Transverse colon (tissue), 4 donors: Measurements from ENCODE around the gene TTC38. TPM values are rescaled to one million over a fixed set of nuclear protein-coding genes. Genes with fewer than 3 reads are reported as not detected.

Source experiments
- DNase-seq: peaks from one replicate; pipeline ENCODE4 v3.0.0-alpha.2; 2019
- H3K27ac ChIP-seq, 4 donors: fragments of 200-600 bp; sonication (generic); 2 replicates each; pipeline ENCODE4 v1.5.1; 2016 to 2018; ENCODE audit warnings: inconsistent platforms in 4 of 4
- H3K27me3 ChIP-seq: fragments of 200-600 bp; sonication (generic); 2 replicates; pipeline ENCODE4 v1.5.1; 2017; ENCODE audit warnings: inconsistent platforms
- H3K36me3 ChIP-seq, 4 donors: fragments of 200-600 bp; sonication (generic); 2 replicates each; pipeline ENCODE4 v1.5.1; 2017 to 2019; ENCODE audit warnings: inconsistent platforms in 4 of 4
- H3K4me1 ChIP-seq, 4 donors: fragments of 200-600 bp; sonication (generic); 2 replicates each; pipeline ENCODE4 v1.5.1; 2017 to 2020; ENCODE audit warnings: inconsistent platforms in 4 of 4
- H3K4me3 ChIP-seq, 4 donors: fragments of 200-600 bp; sonication (generic); 1 replicate in 1 of 4; 2 replicates in 3 of 4; pipeline versions ENCODE4 v1.5.1 to v1.6.1; 2017 to 2019; ENCODE audit warnings: inconsistent platforms in 4 of 4
- H3K9me3 ChIP-seq, 2 donors: fragments of 200-600 bp; sonication (generic); 2 replicates each; pipeline ENCODE4 v1.5.1; 2017 to 2019; ENCODE audit warnings: inconsistent platforms in 2 of 2
- CTCF ChIP-seq, 5 experiments: fragments of 200-600 bp in 3 of 5; fragments of 450-650 bp in 2 of 5; sonication (generic) in 3 of 5; IDR thresholded peaks; 1 replicate in 2 of 5; 2 replicates in 3 of 5; pipeline ENCODE4 v1.5.1; 2016 to 2017; ENCODE audit warnings: antibody characterized with exemption in 5 of 5, inconsistent platforms in 3 of 5, mild to moderate bottlenecking in 2 of 5, moderate library complexity in 1 of 5
- EP300 ChIP-seq: sonication (generic); formaldehyde crosslinking; IDR thresholded peaks from one replicate; pipeline ENCODE4 v1.6.1; 2017; ENCODE audit warnings: antibody characterized with exemption, low read depth
- POLR2A ChIP-seq: fragments of 450-650 bp; IDR thresholded peaks from one replicate; pipeline ENCODE4 v1.6.1; 2016; ENCODE audit warnings: antibody characterized with exemption, mild to moderate bottlenecking, moderate library complexity
- POLR2AphosphoS5 ChIP-seq, 3 donors: sonication (generic); formaldehyde crosslinking; IDR thresholded peaks; one replicate each; pipeline ENCODE4 v1.6.1; 2016; ENCODE audit warnings: antibody characterized with exemption in 3 of 3
- WGBS, 2 donors: methylation state at CpG; one replicate each; pipeline ENCODE4 v1.1.5; 2018; ENCODE audit warnings: low coverage in 1 of 2; 5-methylcytosine and 5-hydroxymethylcytosine counted together
- in situ Hi-C, 4 donors: fragments of 200-750 bp; cut with MboI; loops; one replicate each; pipeline versions ENCODE4 v1.15.0 to v1.15.1; 2017; ENCODE audit warnings: low sequenced_read_pairs in 3 of 4, low pct_ligation_motif_present in 1 of 4, low pct_unique_long_range_greater_than_20kb in 1 of 4
- intact Hi-C: fragments of 100-400 bp; cut with DNase I; formaldehyde crosslinking; loops from one replicate; pipeline ENCODE4 v1.15.1; 2023; ENCODE audit warnings: low total_unique reads
- total RNA-seq, 4 donors: library from RNA; depleted of rRNA; stranded (reverse); fragments of >200 nt; gene quantifications; one replicate each; pipeline ENCODE4 v1.1.0, GENCODE V29; 2016

The TTC38 gene
- total RNA-seq, 4 donors from 2014 or later = 167 to 316 (median 292) TPM

DNA sequence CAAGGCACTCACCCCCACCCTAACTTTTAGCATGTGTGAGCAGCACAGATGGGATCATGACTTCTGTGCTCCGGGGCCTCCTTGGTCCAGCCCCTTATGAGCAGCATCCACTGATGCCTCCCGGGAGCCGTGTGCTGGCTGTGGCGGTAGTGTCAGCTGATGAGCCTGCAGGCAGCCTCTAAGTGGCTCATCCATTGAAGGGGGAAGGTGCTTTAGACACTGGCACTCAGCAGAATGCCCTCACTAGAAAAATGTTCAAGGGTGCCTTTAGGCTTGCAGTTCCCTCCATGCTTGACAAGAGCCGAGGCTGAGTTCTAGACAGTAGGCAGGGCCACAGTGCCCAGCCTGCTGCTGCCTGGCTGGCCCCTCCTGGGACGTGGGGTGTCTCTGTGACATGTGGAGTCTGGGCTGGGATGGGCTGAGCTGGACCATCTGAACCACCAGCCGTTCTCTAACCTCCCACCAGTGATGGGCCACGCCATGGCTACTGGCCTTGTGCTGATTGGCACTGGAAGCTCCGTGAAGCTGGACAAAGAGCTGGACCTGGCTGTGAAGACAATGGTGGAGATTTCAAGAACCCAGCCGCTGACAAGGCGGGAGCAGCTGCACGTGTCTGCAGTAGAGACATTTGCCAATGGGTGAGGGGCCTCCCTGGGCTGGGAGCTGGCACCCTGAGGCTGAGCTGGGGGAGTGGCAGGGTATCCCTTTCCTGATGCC lies 5.8 kb downstream of the TTC38 start:
- H3K36me3 ChIP-seq = peaks cover 0 to 61% (median 17%) of the 10 kb centered on the region in 4 donors
- in situ Hi-C loops = no loop called here
- intact Hi-C loops = no loop called here

DNA sequence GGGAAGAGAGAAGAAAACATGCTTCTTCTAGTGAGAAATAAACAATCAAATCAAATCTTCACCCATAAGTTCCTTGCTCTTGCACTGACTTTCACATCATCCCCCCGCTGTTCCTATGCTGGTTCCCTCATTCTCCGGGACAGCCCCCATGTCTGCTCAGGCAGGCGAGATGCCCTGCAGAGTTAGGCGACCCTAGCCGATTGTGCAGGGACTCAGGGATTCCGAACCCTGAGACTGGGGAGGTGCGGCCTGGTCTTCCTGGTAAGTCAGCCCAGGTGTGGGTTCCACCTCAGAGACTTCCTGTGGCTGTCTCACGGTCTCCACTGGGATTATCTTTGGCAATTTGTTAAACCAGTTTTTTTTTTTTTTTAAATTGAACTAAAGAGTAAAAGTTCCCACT lies 6.6 kb downstream of the TTC38 start:
- in situ Hi-C loops (no loop called here), intact Hi-C loops (no loop called here)
- Histone ChIP-seq H3K27me3 (no peaks in the 10 kb centered on the region), H3K4me1 (peaks cover 0 to 9% (median 4%) of the 10 kb centered on the region in 4 donors), H3K27ac (no peak overlapping the region), H3K9me3 (no peaks in the 10 kb centered on the region), H3K4me3 (no peak overlapping the region), H3K36me3 (peaks cover 0 to 69% (median 21%) of the 10 kb centered on the region in 4 donors)
- DNase-seq = no peak
- no peak for TF ChIP-seq CTCF (IDR thresholded peaks at IDR 0.05)
- TF ChIP-seq POLR2A = no peak
- TF ChIP-seq EP300 = no peak
- TF ChIP-seq POLR2AphosphoS5 (IDR thresholded peaks at IDR 0.05) = no peak
- WGBS, 2 donors = 94 to 97% methylated on average over 3 to 8 of the region's 8 CpGs

More for the DNA sequence above, 5.8 kb downstream of the TTC38 start:
- WGBS, 2 donors = 80 to 96% methylated on average over 1 to 12 of the region's 12 CpGs
- peaks cover 0 to 17% (median 9%) of the 10 kb centered on the region in 4 donors for H3K4me1 ChIP-seq
- TF ChIP-seq POLR2A (no peak), EP300 (no peak), CTCF (IDR thresholded peaks at IDR 0.05) (no peak), POLR2AphosphoS5 (IDR thresholded peaks at IDR 0.05) (no peak)
- no peak overlapping the region for H3K4me3 ChIP-seq
- no peaks in the 10 kb centered on the region for H3K27me3 ChIP-seq
- H3K9me3 ChIP-seq = no peaks in the 10 kb centered on the region
- H3K27ac ChIP-seq = no peak overlapping the region
- DNase-seq = no peak

GRCh38 chr22:46275455-46276122 lies 7.8 kb downstream of the TTC38 start:
- Histone ChIP-seq H3K27ac (no peak overlapping the region), H3K4me3 (no peak overlapping the region), H3K27me3 (no peaks in the 10 kb centered on the region), H3K9me3 (no peaks in the 10 kb centered on the region), H3K4me1 (no peaks in the 10 kb centered on the region), H3K36me3 (peaks cover 0 to 81% (median 23%) of the 10 kb centered on the region in 4 donors)
- no peak for DNase-seq
- in situ Hi-C loops = no loop called here
- TF ChIP-seq CTCF (IDR thresholded peaks at IDR 0.05) = no peak
- TF ChIP-seq POLR2AphosphoS5 (IDR thresholded peaks at IDR 0.05) = no peak
- no peak for TF ChIP-seq POLR2A
- TF ChIP-seq EP300 = no peak
- intact Hi-C loops = no loop called here
- WGBS, 2 donors = 58 to 72% methylated on average over 2 to 3 of the region's 3 CpGs

DNA sequence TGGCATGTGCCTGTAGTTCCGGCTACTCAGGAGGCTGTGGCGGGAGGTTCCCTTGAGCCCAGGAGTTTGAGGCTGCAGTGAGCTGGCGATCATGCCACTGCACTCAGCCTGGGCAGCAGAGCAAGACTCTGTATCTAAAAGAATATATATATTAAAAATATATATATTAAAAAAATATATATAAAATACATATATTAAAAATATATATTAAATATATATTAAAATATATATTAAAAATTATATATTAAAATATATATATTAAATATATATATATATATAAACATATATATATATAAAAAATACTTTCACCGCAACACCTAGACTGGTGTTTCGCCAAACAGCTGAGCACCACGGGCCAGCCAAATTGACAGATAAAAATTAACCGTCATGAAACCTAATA lies 8.8 kb downstream of the TTC38 start:
- Histone ChIP-seq H3K27ac (no peak overlapping the region), H3K27me3 (no peaks in the 10 kb centered on the region), H3K9me3 (no peaks in the 10 kb centered on the region), H3K36me3 (peaks cover 0 to 81% (median 25%) of the 10 kb centered on the region in 4 donors), H3K4me1 (no peaks in the 10 kb centered on the region), H3K4me3 (no peak overlapping the region)
- intact Hi-C loops (no loop called here), in situ Hi-C loops (no loop called here)
- 89 to 95% methylated on average over 7 of the region's 7 CpGs for WGBS, 2 donors
- no peak for DNase-seq
- TF ChIP-seq POLR2A (no peak), EP300 (no peak), CTCF (IDR thresholded peaks at IDR 0.05) (no peak), POLR2AphosphoS5 (IDR thresholded peaks at IDR 0.05) (no peak)
